Measurements from ENCODE around the gene WWC1.

The WWC1 gene

GRCh38 chr5:168291342-168291963, at the start of gene WWC1:
Gene WWC1 (plus strand): TSS chr5:168291645. CDS start chr5:168292153, 508 bp downstream.
- DNase-seq (ENCODE audit: low read depth in 2 of 3, low spot score in 1 of 3), result peak in 2 of 3 donors; percentile 19 to 36

GRCh38 chr5:168244838-168245559, 46.4 kb upstream of the WWC1 start:
- DNase-seq (ENCODE audit: low read depth in 2 of 3, low spot score in 1 of 3), result no peak

- DNase-seq (ENCODE audit: low read depth in 2 of 3, low spot score in 1 of 3), result no peak
Measured at GRCh38 chr5:168249923-168250322, 41.5 kb upstream of the WWC1 start.

DNA sequence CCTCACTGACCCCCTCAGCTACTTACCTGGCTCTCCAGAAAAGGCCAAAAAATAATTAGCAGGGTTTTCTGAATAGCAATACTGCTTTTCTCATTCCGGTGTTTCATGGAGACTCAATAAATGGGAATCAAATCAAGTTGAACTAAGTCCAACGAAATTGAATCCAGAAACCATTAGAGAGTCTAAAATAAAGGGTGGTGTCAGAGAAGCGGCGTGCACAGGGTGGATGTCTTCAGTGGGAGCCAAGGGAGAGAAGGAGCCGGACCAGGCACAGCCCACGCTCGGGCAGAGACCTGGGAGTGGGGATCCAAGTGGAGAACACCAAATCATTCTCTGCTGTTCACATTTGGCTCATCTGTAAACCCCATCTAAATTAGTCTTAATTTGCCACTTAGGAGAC, 40.2 kb upstream of the WWC1 start:
- no peak for DNase-seq (ENCODE audit: low read depth in 2 of 3, low spot score in 1 of 3)

GRCh38 chr5:168254013-168254693, 37.3 kb upstream of the WWC1 start:
- DNase-seq (ENCODE audit: low read depth in 2 of 3, low spot score in 1 of 3), result no peak

- no peak for DNase-seq (ENCODE audit: low read depth in 2 of 3, low spot score in 1 of 3)
Measured at GRCh38 chr5:168260353-168261226, 30.9 kb upstream of the WWC1 start.

GRCh38 chr5:168261227-168261571, 30.2 kb upstream of the WWC1 start:
- no peak for DNase-seq (ENCODE audit: low read depth in 2 of 3, low spot score in 1 of 3)

GRCh38 chr5:168262042-168262743, 29.3 kb upstream of the WWC1 start:
- DNase-seq (ENCODE audit: low read depth in 2 of 3, low spot score in 1 of 3), result no peak

DNA sequence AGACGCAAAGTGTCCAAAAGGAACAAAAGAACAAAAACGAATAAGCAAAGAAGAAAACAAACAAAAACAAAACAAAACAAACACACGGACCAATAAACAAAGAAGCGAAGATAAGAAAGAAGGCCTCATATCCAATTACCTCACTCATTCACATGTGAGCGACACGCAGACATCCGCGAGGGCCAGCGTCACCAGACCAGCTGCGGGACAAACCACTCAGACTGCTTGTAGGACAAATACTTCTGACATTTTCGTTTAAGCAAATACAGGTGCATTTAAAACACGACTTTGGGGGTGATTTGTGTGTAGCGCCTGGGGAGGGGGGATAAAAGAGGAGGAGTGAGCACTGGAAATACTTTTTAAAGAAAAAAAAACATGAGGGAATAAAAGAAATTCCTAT, 28.3 kb upstream of the WWC1 start:
- DNase-seq (ENCODE audit: low read depth in 2 of 3, low spot score in 1 of 3), result no peak

DNA sequence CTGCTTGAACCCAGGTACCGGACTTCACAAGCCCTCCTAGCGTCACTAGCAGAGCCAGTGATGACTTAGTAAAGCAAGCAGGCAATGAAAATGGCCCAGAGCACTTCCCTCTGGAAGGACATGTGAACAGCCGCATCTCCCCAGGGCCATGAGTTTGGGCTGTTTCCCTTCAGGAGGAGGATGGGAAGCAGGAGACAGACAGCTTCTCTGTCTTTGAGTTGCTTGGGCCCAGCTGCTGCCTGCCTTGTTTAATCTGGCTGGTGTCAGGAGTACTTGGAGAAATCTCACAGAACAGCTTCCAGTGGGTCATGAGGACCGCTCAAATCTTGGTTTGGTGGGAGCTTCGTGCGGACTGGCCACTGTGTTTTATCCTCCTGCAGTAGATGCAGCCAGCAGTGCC, 25.4 kb upstream of the WWC1 start:
- no peak for DNase-seq (ENCODE audit: low read depth in 2 of 3, low spot score in 1 of 3)

- peak; percentile 68 to 79 (median 68) for DNase-seq (ENCODE audit: low read depth in 2 of 3, low spot score in 1 of 3)
Measured at GRCh38 chr5:168268949-168269936, 22.2 kb upstream of the WWC1 start.

GRCh38 chr5:168269937-168270330, 21.5 kb upstream of the WWC1 start:
- no peak for DNase-seq (ENCODE audit: low read depth in 2 of 3, low spot score in 1 of 3)

- no peak for DNase-seq (ENCODE audit: low read depth in 2 of 3, low spot score in 1 of 3)
Measured at GRCh38 chr5:168270476-168270875, 21.0 kb upstream of the WWC1 start.

DNA sequence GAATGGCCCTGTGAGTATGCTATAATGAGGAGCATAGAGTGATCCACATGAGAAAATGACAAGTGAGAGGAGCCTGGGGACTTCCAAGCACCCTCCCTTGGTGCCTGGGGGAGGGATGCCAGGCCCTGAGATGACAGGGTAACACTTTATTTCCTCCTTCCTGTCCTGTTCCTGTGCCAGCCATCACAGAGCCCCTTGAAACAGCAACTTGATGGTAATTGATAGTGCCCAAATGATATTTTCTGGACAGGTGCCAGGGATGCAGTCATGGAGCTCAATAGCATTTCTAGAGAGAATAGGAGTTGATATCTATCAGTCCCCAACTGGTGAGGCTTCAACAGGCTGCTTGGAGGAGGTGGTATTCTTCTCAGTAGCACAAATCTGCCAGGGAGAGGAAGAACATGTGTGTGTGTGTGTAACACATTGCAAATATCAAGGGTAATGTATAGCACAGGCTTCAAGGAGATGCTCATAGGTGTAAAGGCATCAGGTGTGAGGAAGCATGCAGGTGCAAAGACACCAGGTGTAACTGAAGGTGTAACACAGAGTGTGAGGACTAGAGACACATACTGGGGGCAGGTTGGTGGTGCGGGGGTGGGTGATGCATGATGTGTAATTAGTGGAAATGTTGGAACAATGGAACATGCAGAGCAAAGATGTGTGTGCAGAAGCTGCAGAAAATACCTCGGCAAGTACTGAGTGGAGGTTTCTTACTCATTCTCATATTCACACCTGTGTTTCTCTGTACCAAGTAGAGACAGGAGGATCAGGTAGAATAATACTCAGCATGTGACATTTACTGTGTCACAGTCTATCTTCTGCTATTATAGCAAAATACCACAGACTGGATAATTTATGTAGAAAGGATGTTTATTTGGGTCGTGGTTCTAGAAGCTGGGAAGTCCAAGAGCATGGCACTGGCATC, 18.1 kb upstream of the WWC1 start:
- DNase-seq (ENCODE audit: low read depth in 2 of 3, low spot score in 1 of 3), result no peak

GRCh38 chr5:168274406-168274805, 17.0 kb upstream of the WWC1 start:
- no peak for DNase-seq (ENCODE audit: low read depth in 2 of 3, low spot score in 1 of 3)

DNA sequence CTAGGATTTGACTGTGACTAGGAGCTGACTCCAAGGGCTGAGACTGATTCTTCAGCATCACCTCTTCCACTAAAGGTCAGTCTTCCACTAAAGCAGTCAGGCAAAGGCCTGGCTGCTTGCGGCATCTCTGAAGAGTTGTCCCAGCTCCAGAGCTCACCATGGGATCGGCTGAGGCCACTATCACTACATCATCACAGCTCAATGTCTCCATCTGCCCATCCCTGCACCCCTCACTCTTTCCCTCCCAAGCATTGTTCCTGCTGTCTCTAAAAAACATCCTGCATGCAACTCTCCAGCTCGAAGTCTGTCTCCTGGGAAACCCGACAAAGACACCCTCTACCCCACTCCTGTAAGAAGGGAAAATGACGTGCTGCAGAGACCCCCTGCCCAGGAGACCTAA, 15.5 kb upstream of the WWC1 start:
- DNase-seq (ENCODE audit: low read depth in 2 of 3, low spot score in 1 of 3), result no peak

DNA sequence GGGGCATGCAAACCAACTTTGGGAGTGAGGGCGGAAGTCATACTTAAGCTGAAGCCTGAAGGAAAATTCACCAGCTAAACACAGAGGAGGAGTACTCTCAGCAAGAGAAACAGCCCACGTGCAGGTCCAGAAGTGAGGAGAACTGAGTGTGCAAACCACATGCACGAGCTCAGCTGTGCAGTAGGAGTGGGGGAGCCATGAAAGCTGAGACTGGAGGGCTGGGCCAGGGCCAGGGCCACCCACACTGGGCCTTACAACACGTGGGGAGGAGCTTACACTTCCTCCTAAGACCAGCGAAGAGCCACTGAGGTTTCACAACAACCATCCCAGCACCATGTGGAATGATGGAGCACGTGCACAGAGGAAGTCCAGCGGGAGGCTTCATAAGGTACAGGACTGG, 9.3 kb upstream of the WWC1 start:
- DNase-seq (ENCODE audit: low read depth in 2 of 3, low spot score in 1 of 3), result no peak

DNA sequence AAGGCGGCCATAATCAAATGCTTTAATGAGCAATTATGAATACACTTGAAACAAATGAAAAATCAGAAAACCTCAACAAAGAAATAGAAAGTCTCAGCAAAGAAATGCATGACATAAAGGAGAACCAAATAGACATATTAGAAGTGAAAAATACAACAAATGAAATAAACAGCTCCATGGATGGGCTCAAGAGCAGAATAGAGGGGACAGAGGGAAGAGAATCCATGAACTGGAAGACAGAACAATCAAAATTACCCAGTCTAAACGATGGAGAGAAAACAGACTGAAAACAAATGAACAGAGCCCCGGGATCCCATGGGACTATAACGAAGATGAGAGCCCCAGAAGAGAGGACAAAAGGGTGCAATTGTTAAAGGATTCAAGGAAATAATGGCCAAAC, 6.6 kb upstream of the WWC1 start:
- DNase-seq (ENCODE audit: low read depth in 2 of 3, low spot score in 1 of 3), result no peak

DNA sequence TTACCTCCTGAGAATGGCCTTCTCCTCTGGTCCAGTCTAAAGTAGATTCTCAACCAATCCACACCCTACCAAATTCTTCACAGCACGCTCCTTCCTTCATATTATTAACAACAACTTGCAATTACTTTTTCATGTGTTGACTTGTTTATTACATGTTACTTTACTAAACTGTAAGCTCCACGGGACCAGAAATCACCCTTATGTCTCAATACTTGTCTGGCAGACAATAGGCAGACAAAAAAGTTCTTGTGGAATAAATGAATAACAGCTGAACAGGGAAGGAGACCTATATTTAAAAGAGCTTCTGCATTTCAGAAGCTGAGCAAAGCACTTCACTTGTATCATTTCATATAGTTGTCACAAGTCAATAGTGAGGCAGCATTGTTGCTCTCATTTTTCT, 5.7 kb upstream of the WWC1 start:
- DNase-seq (ENCODE audit: low read depth in 2 of 3, low spot score in 1 of 3), result no peak
